Retinal pigment epithelial cell (primary cell): ENCODE measurements around the gene FKBP7.

Experiments used
- DNase-seq: peaks from one replicate; pipeline ENCODE4 v3.0.0-alpha.2; 2010; ENCODE audit warnings: low read depth
- H3K4me3 ChIP-seq: 2 replicates; pipeline ENCODE4 v1.5.1; 2011; ENCODE audit warnings: mild to moderate bottlenecking, low read length, control low read depth, moderate library complexity
- TF ChIP-seq, protein P1 (sequence below): conservative IDR thresholded peaks from 2 replicates; pipeline ENCODE4 v1.5.1; 2011; ENCODE audit warnings: low read depth, low read length, control low read depth, inconsistent platforms

The FKBP7 gene

DNA sequence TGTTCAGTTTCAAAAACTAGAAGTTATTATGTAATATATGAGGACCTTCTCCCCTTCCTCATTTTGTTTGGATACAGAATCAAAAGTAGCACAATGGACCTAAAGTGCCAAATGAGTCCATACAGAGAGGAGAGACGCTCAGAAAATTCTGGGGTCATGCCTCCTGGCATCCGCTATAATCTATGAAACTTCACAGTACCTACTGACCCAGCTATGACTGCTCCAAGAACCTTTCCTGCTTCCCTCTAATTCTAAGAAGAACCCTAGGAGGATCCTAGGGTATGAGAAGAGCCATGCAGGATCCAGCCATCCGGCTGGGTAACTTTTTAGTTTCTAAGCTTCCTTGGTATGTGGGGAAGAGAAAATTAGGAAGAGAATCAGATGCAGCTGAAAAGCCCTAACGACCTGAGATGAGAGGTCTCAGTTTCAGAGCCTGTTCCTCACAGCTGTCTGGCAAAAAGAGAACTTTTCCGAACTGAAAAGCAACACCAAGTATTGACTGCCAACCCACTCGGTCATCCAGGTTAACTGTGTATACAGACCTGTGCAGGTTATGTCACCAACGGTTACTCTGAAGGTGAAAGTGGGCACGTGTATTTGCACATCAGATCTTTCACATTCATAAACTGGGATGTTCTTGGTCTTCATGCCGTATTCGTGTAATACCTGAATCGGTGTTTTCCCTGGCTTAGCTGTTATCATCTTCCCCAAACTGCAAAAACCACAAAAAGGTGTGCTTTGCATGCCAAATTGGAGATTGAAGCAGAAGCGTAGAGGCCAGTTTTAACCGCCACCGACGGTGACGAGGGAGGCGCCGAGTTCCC is 28.5 kb downstream of the FKBP7 start:
- no peak for DNase-seq
- H3K4me3 ChIP-seq = peak overlapping the region; percentile 84
- TF ChIP-seq, protein P1, sequence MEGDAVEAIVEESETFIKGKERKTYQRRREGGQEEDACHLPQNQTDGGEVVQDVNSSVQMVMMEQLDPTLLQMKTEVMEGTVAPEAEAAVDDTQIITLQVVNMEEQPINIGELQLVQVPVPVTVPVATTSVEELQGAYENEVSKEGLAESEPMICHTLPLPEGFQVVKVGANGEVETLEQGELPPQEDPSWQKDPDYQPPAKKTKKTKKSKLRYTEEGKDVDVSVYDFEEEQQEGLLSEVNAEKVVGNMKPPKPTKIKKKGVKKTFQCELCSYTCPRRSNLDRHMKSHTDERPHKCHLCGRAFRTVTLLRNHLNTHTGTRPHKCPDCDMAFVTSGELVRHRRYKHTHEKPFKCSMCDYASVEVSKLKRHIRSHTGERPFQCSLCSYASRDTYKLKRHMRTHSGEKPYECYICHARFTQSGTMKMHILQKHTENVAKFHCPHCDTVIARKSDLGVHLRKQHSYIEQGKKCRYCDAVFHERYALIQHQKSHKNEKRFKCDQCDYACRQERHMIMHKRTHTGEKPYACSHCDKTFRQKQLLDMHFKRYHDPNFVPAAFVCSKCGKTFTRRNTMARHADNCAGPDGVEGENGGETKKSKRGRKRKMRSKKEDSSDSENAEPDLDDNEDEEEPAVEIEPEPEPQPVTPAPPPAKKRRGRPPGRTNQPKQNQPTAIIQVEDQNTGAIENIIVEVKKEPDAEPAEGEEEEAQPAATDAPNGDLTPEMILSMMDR = no peak

DNA sequence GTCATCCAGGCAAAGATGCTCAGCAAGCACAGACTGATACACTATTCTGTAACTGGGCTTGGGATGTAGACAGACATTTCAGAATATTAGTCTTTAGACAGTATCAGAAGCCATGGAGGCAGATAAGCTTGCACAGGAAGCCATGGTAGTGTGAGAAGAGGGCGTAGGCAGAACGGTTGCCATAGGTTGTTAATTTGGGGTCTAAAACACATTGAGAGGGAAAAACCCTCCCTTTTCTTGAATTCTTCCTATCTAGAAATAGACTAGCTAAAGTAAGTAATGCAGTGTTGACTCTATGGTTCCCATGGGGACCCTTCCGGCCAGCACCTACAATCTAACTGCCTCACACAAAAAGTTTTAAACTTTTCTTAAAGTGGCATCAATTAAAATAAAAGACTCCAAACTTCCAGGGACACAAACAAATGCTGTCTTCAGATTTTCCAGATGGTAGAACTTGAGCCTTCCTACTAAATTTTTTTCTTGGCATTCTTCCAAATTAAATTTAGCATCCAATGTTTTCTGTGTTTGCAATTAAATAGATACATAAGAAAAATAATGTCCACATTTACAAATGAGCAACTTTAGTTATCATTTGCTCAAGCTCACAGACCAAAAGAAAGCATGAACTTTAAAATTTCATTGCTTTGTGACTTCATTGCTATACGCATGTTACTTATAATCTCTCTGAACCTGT is 29.3 kb downstream of the FKBP7 start:
- DNase-seq = no peak
- TF ChIP-seq, protein P1 = no peak
- H3K4me3 ChIP-seq = peak overlapping the region; percentile 84

DNA sequence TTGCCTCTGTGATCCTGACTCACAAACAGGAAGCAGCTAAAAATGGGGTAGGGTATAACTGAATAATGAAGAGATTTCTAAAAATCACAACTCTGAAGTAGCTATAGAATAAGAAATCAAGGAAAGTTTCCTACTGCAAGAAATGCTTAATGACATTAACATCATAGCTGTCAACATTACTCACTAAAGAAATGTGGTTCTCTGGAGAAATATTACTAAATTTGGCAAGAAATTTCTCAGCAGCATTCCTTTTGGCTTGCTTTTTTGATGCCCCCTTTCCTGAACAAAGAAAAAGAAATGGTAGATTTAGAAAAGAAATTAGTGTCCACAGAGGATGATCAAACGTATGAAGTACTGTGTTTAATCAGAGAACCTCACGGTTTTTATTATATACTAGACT is 37.0 kb downstream of the FKBP7 start:
- TF ChIP-seq, protein P1 = no peak
- H3K4me3 ChIP-seq = no peak overlapping the region
- no peak for DNase-seq

DNA sequence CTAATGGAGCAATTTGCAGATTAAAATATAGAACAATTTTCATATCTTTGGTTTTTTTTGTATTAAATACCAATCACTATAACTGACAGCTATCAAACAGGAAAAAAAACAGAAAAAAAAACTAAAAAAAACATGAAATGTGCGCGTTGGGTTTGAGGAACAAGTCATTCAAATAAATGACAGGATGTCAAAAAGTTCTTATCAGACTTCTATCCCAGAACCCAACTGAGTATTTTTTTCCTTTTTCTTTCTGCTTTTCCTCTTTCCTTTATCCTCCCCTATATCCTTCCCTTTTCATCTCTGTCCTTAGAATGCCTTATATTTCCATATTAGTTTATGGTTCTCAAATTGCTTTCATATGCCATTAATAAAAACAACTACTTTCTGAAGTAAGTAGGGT is 41.7 kb downstream of the FKBP7 start:
- DNase-seq = no peak
- no peak overlapping the region for H3K4me3 ChIP-seq
- TF ChIP-seq, protein P1 = no peak

DNA sequence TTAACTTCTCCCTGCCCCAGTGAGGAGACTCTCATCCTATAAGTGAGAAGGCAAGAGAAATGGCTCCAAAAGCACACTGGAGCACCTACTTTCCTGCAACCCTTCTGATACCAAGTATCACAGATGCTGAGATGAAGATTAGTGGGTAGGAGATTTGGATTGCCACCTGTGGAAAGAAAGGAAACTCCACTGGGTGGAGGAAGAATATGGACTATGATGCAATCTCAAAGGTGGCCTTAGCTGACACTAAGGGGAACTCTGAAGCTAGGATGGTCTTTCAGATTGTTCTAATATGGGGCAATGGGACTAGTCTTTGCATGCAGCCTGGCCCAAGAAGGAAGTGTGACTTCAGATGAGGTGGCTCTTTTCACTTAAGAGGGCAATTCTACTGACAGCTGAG is 49.1 kb downstream of the FKBP7 start:
- TF ChIP-seq, protein P1 = no peak
- no peak for DNase-seq
- no peak overlapping the region for H3K4me3 ChIP-seq

DNA sequence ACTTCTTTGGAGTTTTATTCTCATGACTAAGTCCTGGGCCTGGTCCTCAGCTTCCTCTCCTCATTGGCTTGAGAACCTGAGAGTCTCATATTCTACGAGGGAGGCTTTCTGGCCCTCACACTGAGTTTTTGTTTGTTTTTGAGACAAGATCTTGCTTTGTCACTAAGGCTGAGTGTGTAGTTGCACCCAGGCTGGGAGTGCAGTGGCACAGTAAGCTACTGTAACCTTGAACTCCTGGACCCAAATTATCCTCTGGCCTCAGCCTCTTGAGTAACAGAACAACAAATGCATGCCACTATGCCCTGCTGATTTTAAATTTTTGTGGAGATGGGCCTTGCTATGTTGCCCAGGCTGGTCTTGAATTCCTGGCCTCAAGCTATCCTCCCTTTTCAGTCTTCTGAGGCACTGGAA is 50.0 kb downstream of the FKBP7 start:
- TF ChIP-seq, protein P1 = no peak
- no peak overlapping the region for H3K4me3 ChIP-seq
- no peak for DNase-seq

DNA sequence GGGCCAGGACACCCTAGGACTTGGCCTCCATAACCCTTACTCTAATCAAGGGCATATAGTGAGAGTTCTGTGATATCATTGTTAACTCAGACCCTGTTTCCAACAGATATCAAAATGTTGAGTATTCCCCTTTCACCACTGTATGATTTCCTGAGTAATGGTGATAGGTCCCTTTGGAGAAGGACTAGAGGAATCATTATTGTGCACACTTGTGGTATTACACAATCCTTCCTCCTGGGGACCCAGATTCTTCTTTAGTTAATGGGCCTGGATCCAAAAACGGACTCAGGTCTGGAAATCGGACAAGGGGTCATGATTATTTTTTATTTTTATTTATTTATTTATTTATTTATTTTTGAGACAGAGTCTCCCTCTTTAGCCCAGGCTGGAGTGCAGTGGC is 50.9 kb downstream of the FKBP7 start:
- TF ChIP-seq, protein P1 = no peak
- DNase-seq = no peak
- no peak overlapping the region for H3K4me3 ChIP-seq
